ENCODE results near the gene STXBP5.
"Not testable (repeated sequence)": the region's sequence is repeated elsewhere in the genome, so short reads cannot be mapped to it uniquely, and the experiment has no call there.

Gene STXBP5

GRCh38 chr6:147347179-147347881 lies 143.1 kb downstream of the STXBP5 start:
- TF ChIP-seq ZFX (IDR thresholded peaks at IDR 0.05) (no peak), CTCF (conservative IDR thresholded peaks at IDR 0.05) (no peak)
- no peak overlapping the region for H3K27ac ChIP-seq

GRCh38 chr6:147347882-147348575 lies 143.8 kb downstream of the STXBP5 start:
- no peak overlapping the region for H3K27ac ChIP-seq

GRCh38 chr6:147361311-147361981 lies 157.2 kb downstream of the STXBP5 start:
- no peak overlapping the region for H3K27ac ChIP-seq
- TF ChIP-seq CTCF (conservative IDR thresholded peaks at IDR 0.05) (no peak), ZFX (IDR thresholded peaks at IDR 0.05) (no peak)

More at GRCh38 chr6:147347882-147348575, 143.8 kb downstream of the STXBP5 start:
- TF ChIP-seq CTCF (conservative IDR thresholded peaks at IDR 0.05) (no peak), ZFX (IDR thresholded peaks at IDR 0.05) (no peak)

GRCh38 chr6:147366290-147366689 lies 162.1 kb downstream of the STXBP5 start:
- TF ChIP-seq ZFX (IDR thresholded peaks at IDR 0.05) (no peak), CTCF (conservative IDR thresholded peaks at IDR 0.05) (no peak)
- H3K27ac ChIP-seq: no peak overlapping the region

- no peak overlapping the region for H3K27ac ChIP-seq
- TF ChIP-seq CTCF (conservative IDR thresholded peaks at IDR 0.05) (no peak), ZFX (IDR thresholded peaks at IDR 0.05) (no peak)
Measured at GRCh38 chr6:147371325-147371724, 167.1 kb downstream of the STXBP5 start.

- H3K27ac ChIP-seq: no peak overlapping the region
- no peak for TF ChIP-seq CTCF (conservative IDR thresholded peaks at IDR 0.05)
- TF ChIP-seq ZFX (IDR thresholded peaks at IDR 0.05): no peak
Measured at GRCh38 chr6:147372806-147373205, 168.6 kb downstream of the STXBP5 start.

GRCh38 chr6:147378819-147379218 lies 174.6 kb downstream of the STXBP5 start:
- no peak overlapping the region for H3K27ac ChIP-seq
- TF ChIP-seq ZFX (IDR thresholded peaks at IDR 0.05): no peak
- no peak for TF ChIP-seq CTCF (conservative IDR thresholded peaks at IDR 0.05)

- H3K27ac ChIP-seq: not testable (repeated sequence)
Measured at GRCh38 chr6:147380841-147381240, 176.6 kb downstream of the STXBP5 start.
